HG03108 (cell line): ENCODE measurements around the gene TMEM184B.

Experiments
- ATAC-seq: cut with Tn5 transposase; IDR thresholded peaks from one replicate; pipeline ENCODE4 v1.9.1; 2021; ENCODE audit warnings: moderate library complexity; ENCODE audit not compliant: unreplicated experiment

Gene TMEM184B

DNA sequence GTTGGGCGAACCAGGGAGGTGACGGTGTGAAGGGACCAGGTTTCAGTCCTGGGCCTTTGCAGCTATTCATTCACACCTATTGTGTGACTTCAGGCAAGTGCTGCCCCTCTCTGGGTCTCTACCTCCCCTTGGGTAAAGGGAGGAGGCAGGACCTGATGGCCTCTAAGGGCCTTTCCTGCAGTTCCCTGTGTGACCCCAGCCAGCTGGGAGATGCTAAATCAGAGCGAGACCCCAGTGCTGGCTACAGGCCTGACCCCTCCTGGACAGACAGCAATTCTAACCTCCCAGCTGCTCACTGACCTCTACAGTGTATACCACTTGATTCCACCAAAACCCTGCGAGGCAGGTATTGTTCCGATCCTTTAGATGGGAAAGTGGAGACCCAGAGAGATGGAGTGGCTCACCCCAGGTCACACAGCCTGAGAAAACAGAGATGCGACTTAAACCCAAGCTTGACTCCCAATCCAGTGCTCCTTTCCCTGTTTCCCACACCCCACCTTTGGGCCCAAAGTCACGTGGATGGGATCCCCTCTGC, 64.8 kb downstream of the TMEM184B start:
- no peak for ATAC-seq

DNA sequence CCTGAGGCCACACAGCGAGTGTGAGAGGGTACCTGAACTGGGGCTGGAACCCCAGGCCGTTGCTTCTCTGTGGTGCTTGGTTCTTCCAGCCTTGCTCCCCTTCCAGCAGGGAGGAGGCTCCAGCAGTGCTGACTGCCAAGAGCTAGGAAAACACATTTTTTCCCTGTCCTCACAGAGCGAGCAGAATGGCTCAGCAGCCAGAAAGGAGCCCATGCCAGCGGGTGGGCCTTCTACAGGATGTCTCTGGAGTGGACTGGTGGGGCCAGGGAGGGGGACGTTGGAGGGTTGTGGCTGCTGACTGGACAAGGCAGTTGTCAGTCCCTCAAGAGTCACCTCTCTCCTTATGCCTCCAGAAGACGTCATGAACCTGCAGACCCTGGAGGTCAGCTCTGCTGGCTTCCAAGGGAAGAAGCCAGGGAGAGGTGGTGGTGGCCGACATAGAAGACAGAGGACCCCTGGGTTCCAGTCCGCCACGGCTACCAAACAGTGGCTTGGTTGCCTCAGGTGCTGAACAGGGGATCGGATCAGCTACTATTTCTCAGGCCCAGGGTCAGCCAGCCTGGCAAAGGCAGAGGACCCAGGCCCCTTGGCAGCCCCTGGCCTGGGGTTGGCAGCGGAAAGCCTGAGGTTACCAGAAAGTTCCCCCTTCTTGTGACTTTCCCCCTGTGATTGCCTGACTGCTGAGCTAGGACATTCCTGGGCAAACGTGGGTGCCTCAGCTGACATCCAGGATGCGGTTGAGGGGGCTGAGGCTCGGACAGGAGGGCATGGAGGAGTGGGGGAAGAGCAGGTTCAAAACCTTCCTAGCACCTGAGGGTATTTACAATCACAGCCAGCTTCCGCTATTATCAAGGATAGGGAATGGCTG, 67.3 kb downstream of the TMEM184B start:
- no peak for ATAC-seq

DNA sequence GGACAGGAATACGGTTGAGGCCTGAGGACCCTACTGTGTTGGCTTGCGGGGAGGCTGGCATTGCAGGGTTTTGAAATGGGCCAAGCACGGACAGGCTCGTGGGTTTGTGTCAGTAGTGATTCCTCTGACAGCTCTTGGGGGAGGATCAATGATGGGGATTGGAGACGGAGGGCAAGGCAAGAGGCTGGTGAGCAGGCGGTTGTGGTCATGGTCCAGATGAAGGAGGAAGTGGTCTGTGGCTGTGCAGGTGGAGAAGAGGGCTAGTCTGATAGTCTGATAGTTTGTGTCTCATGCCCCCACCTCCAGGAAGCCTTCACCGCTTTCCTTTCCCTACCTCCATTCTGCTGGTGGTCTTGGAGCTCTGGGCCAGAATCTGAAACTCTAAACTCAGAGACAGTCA, 68.0 kb downstream of the TMEM184B start:
- ATAC-seq: no peak

DNA sequence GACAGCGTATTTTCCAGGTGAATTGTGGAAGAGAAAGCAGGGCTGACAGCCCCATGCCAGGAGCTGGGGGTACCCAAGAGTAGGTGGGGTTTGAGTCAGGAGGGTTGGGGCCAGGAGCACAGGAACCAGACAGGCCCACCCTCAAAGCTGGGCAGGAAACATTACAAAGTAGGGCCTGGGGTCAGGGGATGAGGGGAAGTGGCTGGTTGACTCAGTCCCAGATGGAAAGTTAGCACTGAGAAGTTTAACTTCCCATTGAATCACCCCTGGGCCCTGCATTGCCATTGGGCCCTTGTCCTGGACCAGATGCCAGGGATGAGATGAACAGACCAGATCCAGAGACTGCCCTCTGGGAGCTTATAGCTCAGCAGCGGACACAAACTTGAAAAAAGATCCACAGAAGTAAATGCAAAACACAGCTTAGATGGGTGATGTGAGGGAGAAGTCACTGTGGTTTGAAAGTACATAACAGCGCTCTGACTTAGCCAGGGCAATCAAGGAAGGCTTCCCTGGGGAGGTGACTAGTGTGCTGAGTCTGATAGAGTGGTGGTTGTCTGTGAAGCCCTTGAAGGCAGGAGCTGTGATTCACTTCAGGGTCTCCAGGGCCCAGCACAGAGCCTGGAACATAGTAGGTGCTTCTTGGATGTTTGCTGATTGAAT, 68.8 kb downstream of the TMEM184B start:
- no peak for ATAC-seq

DNA sequence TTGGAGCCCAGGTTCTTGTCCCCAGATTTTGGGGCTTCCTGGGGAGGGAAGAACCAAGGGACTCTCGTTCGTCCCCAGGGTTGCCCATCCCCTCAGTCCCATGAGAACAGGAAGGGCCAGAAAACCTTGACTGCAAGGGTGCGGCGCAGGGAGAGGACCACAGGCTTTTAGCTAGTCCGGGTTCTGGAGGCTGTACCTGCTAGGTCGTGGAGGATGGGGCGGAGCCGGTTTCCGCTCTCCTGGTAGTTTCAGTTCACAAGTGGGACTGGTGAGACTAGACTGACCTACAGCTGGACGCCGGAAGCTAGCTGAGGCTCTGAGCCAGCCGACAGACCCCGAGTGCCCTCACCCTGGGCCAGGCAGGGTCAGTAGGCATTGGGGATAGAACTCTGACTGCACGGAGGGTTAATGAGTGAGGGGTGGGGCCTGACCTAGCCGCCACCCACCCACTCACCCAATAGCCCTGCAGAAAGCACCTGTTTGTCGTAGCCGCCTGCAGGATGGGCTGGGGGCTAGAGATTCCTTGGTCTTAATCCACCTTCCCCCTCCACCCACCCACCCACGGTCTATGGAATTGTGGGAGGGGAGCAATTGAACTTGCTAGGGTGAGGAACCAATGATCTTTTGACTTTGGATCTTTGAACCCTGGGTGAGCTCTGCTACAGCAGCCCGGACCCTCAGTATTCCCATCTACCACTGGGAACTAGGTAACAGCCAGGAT, 69.6 kb downstream of the TMEM184B start:
- no peak for ATAC-seq

DNA sequence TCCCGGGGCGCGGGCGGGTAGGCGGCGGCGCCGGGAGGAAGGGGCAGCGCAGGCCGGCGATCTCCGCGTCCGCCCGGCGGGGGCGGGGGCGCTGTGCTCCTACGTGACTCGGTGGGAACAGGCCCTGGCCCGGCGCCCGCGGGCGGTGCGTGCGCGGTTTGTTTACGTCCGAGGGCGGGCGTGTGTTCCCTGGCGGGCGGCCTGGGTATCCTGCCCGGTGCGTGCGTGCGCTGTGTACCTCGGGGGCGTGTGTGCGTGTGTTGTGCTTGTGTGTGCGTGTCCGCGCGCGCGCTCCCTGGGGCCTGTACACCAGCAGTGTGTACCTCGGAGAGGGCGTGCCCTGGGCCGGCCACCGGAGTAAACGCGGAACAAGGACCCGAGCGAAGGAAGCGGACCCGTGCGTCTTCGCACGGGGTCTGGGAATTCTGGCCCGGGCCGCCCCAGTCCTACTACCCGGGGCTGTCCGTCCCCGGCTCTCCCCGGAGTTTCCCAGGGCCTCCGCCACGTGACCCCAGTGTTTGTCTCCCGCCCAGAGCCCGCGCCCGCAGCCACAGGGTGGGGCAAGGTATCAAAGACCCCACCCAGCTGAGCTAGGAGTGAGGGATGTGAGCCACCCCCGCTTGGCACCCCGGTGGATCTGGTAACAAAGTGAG, 70.2 kb downstream of the TMEM184B start:
- peak; percentile 16 for ATAC-seq

DNA sequence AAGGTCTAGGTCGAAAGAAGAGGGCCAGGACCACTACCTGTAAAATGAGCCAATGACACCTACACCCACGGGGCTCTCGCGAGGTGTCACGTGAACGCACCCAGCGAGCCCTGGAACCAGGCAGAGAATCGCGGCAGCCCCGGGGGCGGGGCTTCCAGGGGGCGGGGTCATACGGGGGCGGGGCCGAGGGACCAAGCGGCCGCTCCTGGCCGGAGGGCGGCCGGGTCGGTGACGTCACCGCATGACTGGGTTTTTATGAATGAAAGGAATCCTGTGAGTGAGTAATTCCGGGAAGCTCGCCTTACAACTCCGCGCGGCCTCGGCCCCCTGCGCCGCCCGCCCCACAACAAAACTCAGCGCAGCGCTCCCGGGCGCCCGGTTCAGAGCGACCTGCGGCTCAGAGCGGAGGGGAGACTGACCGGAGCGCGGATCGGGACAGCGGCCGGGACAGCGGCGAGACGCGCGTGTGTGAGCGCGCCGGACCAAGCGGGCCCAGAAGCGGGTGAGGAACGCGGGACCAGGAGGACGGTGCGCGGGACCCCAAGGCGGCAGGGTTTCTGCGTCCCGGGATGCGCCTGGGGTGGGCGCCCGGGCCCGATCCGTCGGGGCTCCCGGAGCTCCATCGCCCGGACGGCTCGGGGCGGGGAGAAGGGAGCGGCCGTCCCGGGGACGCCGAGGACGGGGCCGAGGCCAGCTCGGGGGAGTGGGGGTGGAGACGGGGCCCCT, 70.9 kb downstream of the TMEM184B start, which contains the start of gene MAFF:
MAFF (plus strand) TSS at position 284 of the 726 bp plus-strand sequence. CDS start 11,860 bp downstream, outside the sequence.
- ATAC-seq: peak; percentile 42

DNA sequence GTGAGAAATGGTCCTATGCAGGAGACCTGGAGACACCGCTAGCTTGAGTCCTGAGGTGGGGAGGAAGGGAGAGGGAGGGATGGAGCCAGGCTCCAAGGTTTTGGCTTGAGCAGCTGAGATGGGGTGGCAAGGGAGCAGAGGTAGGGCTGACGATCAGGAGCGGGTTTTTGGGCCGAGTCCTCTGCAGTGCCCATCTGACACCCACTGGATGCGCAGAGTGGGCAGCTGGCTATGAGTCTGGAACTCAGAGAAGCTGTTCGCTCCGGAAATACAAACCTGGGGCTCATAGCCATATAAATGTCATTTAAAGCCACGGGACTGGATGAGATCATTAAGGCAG, 71.5 kb downstream of the TMEM184B start:
- ATAC-seq: no peak

DNA sequence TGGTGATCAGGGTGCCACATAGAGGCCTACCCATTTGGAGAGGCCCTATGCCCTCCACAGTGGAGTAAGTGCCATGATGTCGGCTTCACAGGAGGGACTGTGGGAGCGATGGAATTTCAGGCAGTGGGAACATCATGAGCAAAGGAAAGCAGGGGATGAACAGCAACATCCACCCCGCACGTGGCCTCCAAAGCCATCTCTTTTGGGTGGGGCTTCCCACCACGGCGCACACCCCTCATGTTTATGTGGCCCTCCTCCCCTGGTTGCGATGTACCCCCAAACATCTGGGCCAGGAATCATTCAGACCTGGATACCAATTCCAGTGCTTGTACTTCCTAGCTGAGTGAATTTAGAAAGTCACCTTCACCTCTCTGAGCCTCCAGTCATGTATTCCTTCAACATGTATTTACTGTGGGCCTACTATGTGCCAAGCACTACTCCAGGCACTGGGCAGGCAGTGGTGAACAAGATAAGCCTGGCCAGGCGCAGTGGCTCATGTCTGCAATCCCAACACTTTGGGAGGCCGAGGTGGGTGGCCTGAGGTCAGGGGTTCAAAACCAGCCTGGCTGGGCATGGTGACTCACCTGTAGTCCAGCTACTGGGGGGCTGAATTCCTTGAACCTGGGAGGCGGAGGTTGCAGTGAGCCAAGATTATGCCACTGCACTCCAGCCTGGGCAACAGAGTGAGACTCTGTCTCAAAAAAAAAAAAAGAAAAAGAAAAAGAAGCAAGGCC, 72.8 kb downstream of the TMEM184B start:
- ATAC-seq: no peak

DNA sequence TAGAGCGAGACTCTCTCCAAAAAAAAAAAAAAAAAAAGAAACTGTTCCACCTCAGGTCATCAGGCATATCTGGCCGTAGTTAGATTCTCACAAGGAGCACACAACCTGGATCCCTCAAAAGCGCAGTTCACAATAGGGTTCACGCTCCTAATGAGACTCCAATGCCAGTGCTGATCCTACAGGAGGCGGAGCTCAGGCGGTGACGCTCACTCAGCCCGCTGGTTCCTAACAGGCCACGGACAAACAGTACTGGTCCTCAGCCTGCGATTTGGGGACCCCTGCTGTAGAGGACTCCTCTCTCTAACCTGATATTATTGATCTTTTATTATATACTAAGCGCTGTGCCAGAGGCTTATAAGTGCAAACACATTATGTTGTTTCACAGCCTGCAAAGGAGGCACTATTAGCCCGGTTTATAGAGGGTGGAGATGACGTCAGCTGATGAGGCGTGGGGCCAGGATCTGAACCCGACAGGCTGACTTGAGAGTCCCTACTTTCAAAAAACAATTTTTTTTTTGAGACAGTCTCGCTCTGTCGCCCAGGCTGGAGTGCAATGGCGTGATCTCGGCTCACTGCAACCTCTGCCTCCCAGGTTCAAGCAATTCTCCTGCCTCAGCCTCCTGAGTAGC, 75.9 kb downstream of the TMEM184B start:
- ATAC-seq: no peak

DNA sequence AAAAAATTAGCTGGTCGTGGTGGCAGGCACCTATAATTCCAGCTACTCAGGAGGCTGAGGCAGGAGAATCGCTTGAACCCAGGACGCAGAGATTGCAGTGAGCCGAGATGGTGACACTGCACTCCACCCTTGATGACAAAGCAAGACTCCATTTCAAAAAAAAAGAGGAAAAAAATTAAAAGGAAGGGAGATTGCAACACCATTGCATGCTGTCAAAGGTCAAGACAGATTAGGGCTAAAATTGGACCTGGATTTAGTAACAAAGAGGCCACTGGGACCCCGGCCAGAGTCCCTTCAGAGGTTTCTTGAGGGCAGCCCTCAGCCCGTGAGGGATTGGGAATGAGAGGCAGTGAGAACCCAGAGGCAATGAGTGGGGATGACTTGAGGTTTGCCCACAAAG, 79.2 kb downstream of the TMEM184B start:
- ATAC-seq: no peak

DNA sequence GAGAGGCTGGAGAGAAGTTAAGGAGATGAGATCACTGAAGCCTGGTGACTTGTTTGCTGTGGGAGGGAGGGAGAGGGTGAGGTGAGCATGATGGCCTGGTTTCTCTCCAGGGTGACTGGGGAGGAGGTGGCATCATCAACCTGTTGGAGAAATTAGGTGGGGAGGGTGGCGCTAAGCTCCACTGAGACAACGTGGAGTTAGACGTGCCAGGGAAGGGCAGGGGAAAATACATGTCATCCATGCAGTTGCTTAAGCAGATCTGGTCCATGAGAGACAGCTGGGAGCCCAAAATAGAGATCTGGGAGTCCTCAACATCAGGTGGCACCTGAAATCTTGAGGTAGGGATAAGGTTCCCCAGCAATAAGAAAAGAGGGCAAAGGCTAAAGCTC, 80.3 kb downstream of the TMEM184B start:
- ATAC-seq: no peak

DNA sequence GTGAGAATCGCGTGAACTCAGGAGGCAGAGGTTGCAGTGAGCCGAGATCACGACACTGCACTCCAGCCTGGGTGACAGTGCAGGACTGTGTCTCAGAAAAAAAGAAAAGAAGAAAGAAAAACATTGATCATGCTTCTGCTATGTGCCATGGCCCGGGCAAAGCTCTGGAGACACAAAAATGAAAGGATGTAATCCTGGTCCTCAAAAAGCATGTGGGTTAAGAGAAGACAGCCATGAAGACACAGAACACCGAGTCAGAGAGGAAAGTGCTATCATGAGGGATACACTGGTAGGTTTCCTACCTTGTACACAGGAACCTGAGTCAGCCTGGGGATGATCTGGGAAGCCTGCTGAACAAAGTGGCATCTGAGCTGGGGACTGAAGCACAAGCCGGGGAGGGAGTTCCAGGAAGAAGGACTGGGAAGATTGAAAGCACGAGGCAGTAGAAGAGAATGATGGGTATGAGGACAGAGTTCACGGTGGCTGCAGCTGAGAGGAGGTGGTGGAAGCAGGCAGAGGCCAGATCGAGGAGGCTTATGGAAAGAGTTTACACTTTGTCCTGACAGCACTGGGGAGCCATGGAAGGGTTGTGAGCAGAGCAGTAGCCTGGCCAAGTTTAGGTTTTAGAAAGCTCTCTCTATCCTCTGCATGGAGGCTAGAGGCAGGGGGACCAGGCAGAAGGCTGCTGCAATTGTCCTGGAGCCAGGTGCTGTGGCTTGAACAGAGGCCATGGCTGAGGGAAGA, 80.9 kb downstream of the TMEM184B start:
- ATAC-seq: no peak

DNA sequence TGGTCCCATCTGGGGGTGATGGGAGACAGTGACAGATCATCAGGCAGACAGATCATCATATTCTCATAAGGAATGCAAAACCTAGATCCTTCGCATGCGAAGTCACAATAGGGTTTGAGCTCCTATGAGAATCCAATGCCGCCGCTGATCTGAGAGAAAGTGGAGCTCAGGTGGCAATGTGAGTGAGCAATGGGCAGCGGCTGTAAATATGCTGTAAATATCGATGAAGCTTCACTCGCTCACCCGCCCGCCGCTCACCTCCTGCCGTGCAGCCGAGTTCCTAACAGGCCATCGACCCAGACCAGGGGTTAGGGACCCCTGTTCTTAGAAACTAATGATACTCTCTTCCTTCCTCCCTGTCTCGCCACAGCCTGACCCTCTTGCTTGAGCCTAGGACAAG, 81.8 kb downstream of the TMEM184B start:
- no peak for ATAC-seq

DNA sequence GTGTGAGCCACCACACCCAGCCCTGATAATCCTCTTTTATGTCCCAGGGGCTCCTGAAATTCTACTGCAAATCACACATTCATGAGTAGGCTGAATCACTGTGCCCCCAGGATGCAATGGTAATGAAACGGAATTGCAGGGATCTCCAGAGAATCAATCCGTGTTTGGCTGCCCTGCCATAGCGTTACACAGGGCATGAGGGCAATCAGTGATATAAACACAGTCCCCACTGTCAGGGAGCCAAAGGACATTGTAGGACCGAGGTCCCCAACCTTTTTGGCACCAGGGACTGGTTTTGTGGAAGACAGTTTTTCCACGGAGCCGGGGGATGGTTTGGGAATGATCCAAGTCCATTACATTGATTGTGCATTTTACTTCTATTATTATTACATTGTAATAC, 82.2 kb downstream of the TMEM184B start:
- no peak for ATAC-seq

DNA sequence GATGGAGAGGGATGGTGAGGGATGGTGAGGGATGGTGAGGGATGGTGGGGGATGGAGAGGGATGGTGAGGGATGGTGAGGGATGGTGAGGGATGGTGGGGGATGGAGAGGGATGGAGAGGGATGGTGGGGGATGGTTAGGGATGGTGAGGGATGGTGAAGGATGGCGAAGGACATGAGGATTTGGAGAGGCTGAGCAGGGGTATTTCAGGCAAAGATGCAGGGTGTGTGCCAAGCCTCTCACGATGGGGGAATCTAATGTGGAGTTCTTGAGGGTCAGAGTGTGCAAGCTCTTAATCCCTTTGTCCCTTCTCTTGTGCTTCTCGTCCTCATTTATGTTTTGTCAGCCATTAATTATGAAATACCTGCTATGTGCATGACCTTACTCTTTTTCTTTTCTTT, 83.7 kb downstream of the TMEM184B start:
- ATAC-seq: no peak

DNA sequence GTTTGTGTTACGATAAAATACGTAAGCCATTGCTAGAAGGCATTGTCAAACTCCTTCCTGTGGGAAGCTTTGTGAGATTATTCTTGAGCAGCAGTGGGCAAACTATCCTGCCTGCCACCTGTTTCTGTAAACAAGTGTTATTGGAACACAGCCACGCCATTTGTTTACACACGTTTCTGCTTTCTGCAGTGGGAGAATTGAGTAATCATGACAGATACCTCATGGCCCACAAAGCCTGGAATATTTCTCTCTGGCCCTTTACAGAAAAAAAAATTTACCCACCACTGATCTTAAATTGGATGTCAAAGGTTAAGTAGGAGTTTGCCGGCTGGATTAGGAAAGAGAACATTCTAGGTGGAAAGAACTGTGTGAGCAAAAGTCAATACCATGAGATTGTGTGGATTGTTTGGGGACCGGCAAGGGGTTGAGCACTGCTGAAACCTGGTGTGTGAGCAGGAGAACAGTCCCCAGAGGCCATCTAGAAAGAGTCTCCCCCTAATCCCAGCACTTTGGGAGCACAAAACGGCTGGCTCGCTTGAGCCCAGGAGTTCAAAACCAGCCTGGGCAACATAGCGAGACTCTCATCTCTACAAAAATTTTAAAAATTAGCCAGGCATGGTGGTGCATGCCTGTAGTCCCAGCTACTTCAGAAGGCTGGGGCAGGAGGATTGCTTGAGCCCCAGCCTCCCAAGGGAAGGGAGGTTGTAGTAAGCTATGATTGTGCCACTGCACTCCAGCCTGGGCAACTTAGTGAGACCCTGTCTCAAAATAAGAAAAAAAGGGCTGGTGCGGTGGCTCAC, 85.2 kb downstream of the TMEM184B start:
- no peak for ATAC-seq

DNA sequence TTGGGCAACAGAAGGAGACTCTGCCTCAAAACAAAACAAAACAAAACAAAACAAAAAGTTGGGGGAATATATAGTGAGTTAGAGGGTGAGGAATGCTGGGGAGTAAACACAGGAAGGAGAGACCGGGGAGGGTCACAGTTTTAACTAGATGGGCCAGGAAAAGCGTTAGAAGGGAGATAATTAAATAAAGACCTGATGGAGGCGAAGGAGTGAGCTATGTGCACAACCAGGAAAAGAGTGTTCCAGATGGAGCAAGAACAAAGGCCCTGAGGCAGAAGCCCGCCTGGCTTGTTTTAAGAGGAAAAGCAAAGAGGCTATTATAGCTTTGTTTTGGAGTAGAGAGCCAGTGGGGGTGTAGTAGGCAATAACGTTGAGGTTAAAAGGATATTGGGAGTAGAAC, 86.4 kb downstream of the TMEM184B start:
- no peak for ATAC-seq
